ENCODE results near the gene HPS3.
"Not testable (repeated sequence)": the region's sequence is repeated elsewhere in the genome, so short reads cannot be mapped to it uniquely, and the experiment has no call there.

The HPS3 gene

GRCh38 chr3:149180057-149180573 is 50.7 kb downstream of the HPS3 start:
- H3K9ac ChIP-seq (ENCODE audit: low read depth in 1 of 2, low read length in 2 of 2) = no peak overlapping the region
- H3K9me3 ChIP-seq (ENCODE audit: control insufficient read depth in 1 of 2, low read length in 2 of 2) = no peaks in the 10 kb centered on the region
- H3K4me1 ChIP-seq (ENCODE audit: control insufficient read depth in 1 of 2, insufficient read depth in 2 of 2, low read length in 2 of 2) = no peaks in the 10 kb centered on the region
- no peak overlapping the region for H3K4me3 ChIP-seq (ENCODE audit: low read depth in 1 of 2, low read length in 2 of 2)
- H3K36me3 ChIP-seq (ENCODE audit: control insufficient read depth in 1 of 2, insufficient read depth in 2 of 2, low read length in 2 of 2) = peaks cover 2 to 10% of the 10 kb centered on the region in 2 donors
- H3K27me3 ChIP-seq (ENCODE audit: control insufficient read depth in 1 of 2, insufficient read depth in 2 of 2, low read length in 2 of 2) = no peaks in the 10 kb centered on the region
- peak overlapping the region; percentile 41 for H3K27ac ChIP-seq (ENCODE audit: low read depth, low read length)

DNA sequence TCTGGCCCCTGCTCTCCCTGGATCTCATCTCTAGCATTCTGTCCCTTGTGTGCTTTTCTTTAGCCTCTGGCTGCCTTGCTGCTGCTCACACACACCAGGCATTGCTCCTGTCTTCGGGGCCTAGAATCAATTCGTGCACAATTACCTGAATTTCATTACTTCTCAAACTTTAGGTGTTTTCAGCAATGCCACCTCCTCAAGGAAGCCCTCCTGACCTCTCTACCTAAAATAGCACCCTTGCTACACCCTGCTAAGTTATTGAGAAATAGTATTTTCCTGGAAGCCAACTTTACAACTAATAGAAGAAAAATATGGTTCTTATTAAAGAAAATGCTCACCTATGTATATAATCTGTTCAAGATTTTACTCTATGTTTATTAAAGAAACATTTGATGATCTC is 51.7 kb downstream of the HPS3 start:
- no peaks in the 10 kb centered on the region for H3K4me1 ChIP-seq (ENCODE audit: control insufficient read depth in 1 of 2, insufficient read depth in 2 of 2, low read length in 2 of 2)
- no peak overlapping the region for H3K4me3 ChIP-seq (ENCODE audit: low read depth in 1 of 2, low read length in 2 of 2)
- H3K27me3 ChIP-seq (ENCODE audit: control insufficient read depth in 1 of 2, insufficient read depth in 2 of 2, low read length in 2 of 2) = no peaks in the 10 kb centered on the region
- H3K27ac ChIP-seq (ENCODE audit: low read depth, low read length) = no peak overlapping the region
- H3K36me3 ChIP-seq (ENCODE audit: control insufficient read depth in 1 of 2, insufficient read depth in 2 of 2, low read length in 2 of 2) = peaks cover 0 to 10% of the 10 kb centered on the region in 2 donors
- no peak overlapping the region for H3K9ac ChIP-seq (ENCODE audit: low read depth in 1 of 2, low read length in 2 of 2)
- no peaks in the 10 kb centered on the region for H3K9me3 ChIP-seq (ENCODE audit: control insufficient read depth in 1 of 2, low read length in 2 of 2)

GRCh38 chr3:149186219-149186618 is 56.8 kb downstream of the HPS3 start:
- Histone ChIP-seq H3K4me3 (ENCODE audit: low read depth in 1 of 2, low read length in 2 of 2) (no peak overlapping the region), H3K4me1 (ENCODE audit: control insufficient read depth in 1 of 2, insufficient read depth in 2 of 2, low read length in 2 of 2) (no peaks in the 10 kb centered on the region), H3K27ac (ENCODE audit: low read depth, low read length) (no peak overlapping the region), H3K27me3 (ENCODE audit: control insufficient read depth in 1 of 2, insufficient read depth in 2 of 2, low read length in 2 of 2) (no peaks in the 10 kb centered on the region), H3K9me3 (ENCODE audit: control insufficient read depth in 1 of 2, low read length in 2 of 2) (no peaks in the 10 kb centered on the region), H3K36me3 (ENCODE audit: control insufficient read depth in 1 of 2, insufficient read depth in 2 of 2, low read length in 2 of 2) (no peaks in the 10 kb centered on the region), H3K9ac (ENCODE audit: low read depth in 1 of 2, low read length in 2 of 2) (no peak overlapping the region)

DNA sequence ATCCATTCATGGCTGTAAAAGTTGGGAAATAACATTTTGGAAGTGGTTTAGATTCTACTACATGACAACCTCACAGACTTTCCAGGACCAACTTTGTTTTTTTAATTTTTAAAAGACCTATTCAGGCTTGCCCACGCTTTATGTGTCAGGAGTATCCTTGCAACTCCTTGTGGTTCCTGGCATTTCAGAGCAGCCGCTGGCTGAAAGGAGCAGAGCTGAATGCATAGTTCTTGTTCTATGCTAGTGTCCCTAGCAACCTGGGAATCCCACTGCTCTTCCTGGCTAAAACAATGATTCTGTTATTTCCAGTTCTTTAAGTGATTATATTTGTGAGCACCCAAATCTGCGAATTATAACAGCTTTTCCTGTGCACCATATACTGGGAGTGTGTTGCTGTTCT is 57.3 kb downstream of the HPS3 start:
- no peak overlapping the region for H3K4me3 ChIP-seq (ENCODE audit: low read depth in 1 of 2, low read length in 2 of 2)
- H3K36me3 ChIP-seq (ENCODE audit: control insufficient read depth in 1 of 2, insufficient read depth in 2 of 2, low read length in 2 of 2) = no peaks in the 10 kb centered on the region
- H3K27me3 ChIP-seq (ENCODE audit: control insufficient read depth in 1 of 2, insufficient read depth in 2 of 2, low read length in 2 of 2) = no peaks in the 10 kb centered on the region
- no peak overlapping the region for H3K27ac ChIP-seq (ENCODE audit: low read depth, low read length)
- no peaks in the 10 kb centered on the region for H3K4me1 ChIP-seq (ENCODE audit: control insufficient read depth in 1 of 2, insufficient read depth in 2 of 2, low read length in 2 of 2)
- H3K9me3 ChIP-seq (ENCODE audit: control insufficient read depth in 1 of 2, low read length in 2 of 2) = no peaks in the 10 kb centered on the region
- H3K9ac ChIP-seq (ENCODE audit: low read depth in 1 of 2, low read length in 2 of 2) = no peak overlapping the region

GRCh38 chr3:149188494-149188893 is 59.1 kb downstream of the HPS3 start:
- Histone ChIP-seq H3K4me1 (ENCODE audit: control insufficient read depth in 1 of 2, insufficient read depth in 2 of 2, low read length in 2 of 2) (no peaks in the 10 kb centered on the region), H3K27ac (ENCODE audit: low read depth, low read length) (no peak overlapping the region), H3K9me3 (ENCODE audit: control insufficient read depth in 1 of 2, low read length in 2 of 2) (no peaks in the 10 kb centered on the region), H3K9ac (ENCODE audit: low read depth in 1 of 2, low read length in 2 of 2) (no peak overlapping the region), H3K4me3 (ENCODE audit: low read depth in 1 of 2, low read length in 2 of 2) (no peak overlapping the region), H3K36me3 (ENCODE audit: control insufficient read depth in 1 of 2, insufficient read depth in 2 of 2, low read length in 2 of 2) (no peaks in the 10 kb centered on the region), H3K27me3 (ENCODE audit: control insufficient read depth in 1 of 2, insufficient read depth in 2 of 2, low read length in 2 of 2) (no peaks in the 10 kb centered on the region)

GRCh38 chr3:149195221-149195620 is 65.8 kb downstream of the HPS3 start:
- no peak overlapping the region for H3K27ac ChIP-seq (ENCODE audit: low read depth, low read length)
- H3K27me3 ChIP-seq (ENCODE audit: control insufficient read depth in 1 of 2, insufficient read depth in 2 of 2, low read length in 2 of 2) = no peaks in the 10 kb centered on the region
- no peaks in the 10 kb centered on the region for H3K9me3 ChIP-seq (ENCODE audit: control insufficient read depth in 1 of 2, low read length in 2 of 2)
- no peaks in the 10 kb centered on the region for H3K4me1 ChIP-seq (ENCODE audit: control insufficient read depth in 1 of 2, insufficient read depth in 2 of 2, low read length in 2 of 2)
- H3K4me3 ChIP-seq (ENCODE audit: low read depth in 1 of 2, low read length in 2 of 2) = no peak overlapping the region
- H3K36me3 ChIP-seq (ENCODE audit: control insufficient read depth in 1 of 2, insufficient read depth in 2 of 2, low read length in 2 of 2) = no peaks in the 10 kb centered on the region
- no peak overlapping the region for H3K9ac ChIP-seq (ENCODE audit: low read depth in 1 of 2, low read length in 2 of 2)

DNA sequence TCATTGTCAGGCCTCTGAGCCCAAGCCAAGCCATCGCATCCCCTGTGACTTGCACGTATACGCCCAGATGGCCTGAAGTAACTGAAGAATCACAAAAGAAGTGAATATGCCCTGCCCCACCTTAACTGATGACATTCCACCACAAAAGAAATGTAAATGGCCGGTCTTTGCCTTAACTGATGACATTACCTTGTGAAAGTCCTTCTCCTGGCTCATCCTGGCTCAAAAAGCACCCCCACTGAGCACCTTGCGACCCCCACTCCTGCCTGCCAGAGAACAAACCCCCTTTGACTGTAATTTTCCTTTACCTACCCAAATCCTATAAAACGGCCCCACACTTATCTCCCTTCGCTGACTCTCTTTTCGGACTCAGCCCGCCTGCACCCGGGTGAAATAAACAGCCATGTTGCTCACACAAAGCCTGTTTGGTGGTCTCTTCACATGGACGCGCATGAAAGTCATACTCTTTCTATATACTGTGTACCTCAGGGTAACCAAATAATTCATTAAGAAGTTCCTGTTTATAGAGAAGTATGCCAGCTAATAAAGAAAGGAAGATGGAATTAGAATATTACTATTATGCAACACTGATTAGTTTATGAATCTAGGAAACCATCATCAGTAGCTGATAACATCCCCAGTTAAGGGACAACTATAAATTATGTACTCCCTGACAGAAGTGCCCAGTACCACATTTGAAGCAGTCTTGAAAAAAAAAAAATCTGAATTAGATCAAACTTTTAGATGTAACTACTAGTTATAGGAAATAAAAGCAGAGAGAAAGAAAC is 67.6 kb downstream of the HPS3 start:
- H3K9ac ChIP-seq (ENCODE audit: low read depth in 1 of 2, low read length in 2 of 2); H3K36me3 ChIP-seq (ENCODE audit: control insufficient read depth in 1 of 2, insufficient read depth in 2 of 2, low read length in 2 of 2); H3K27ac ChIP-seq (ENCODE audit: low read depth, low read length); H3K4me1 ChIP-seq (ENCODE audit: control insufficient read depth in 1 of 2, insufficient read depth in 2 of 2, low read length in 2 of 2); H3K9me3 ChIP-seq (ENCODE audit: control insufficient read depth in 1 of 2, low read length in 2 of 2); H3K4me3 ChIP-seq (ENCODE audit: low read depth in 1 of 2, low read length in 2 of 2); H3K27me3 ChIP-seq (ENCODE audit: control insufficient read depth in 1 of 2, insufficient read depth in 2 of 2, low read length in 2 of 2): not testable (repeated sequence)

- no peaks in the 10 kb centered on the region for H3K27me3 ChIP-seq (ENCODE audit: control insufficient read depth in 1 of 2, insufficient read depth in 2 of 2, low read length in 2 of 2)
- no peak overlapping the region for H3K4me3 ChIP-seq (ENCODE audit: low read depth in 1 of 2, low read length in 2 of 2)
- H3K9me3 ChIP-seq (ENCODE audit: control insufficient read depth in 1 of 2, low read length in 2 of 2) = no peaks in the 10 kb centered on the region
- no peak overlapping the region for H3K27ac ChIP-seq (ENCODE audit: low read depth, low read length)
- H3K9ac ChIP-seq (ENCODE audit: low read depth in 1 of 2, low read length in 2 of 2) = no peak overlapping the region
- no peaks in the 10 kb centered on the region for H3K36me3 ChIP-seq (ENCODE audit: control insufficient read depth in 1 of 2, insufficient read depth in 2 of 2, low read length in 2 of 2)
- no peaks in the 10 kb centered on the region for H3K4me1 ChIP-seq (ENCODE audit: control insufficient read depth in 1 of 2, insufficient read depth in 2 of 2, low read length in 2 of 2)
Observed at GRCh38 chr3:149197669-149198068, 68.2 kb downstream of the HPS3 start.

GRCh38 chr3:149198611-149199010 is 69.2 kb downstream of the HPS3 start:
- H3K9me3 ChIP-seq (ENCODE audit: control insufficient read depth in 1 of 2, low read length in 2 of 2) = no peaks in the 10 kb centered on the region
- H3K4me1 ChIP-seq (ENCODE audit: control insufficient read depth in 1 of 2, insufficient read depth in 2 of 2, low read length in 2 of 2) = no peaks in the 10 kb centered on the region
- no peak overlapping the region for H3K4me3 ChIP-seq (ENCODE audit: low read depth in 1 of 2, low read length in 2 of 2)
- no peak overlapping the region for H3K9ac ChIP-seq (ENCODE audit: low read depth in 1 of 2, low read length in 2 of 2)
- H3K27me3 ChIP-seq (ENCODE audit: control insufficient read depth in 1 of 2, insufficient read depth in 2 of 2, low read length in 2 of 2) = no peaks in the 10 kb centered on the region
- H3K36me3 ChIP-seq (ENCODE audit: control insufficient read depth in 1 of 2, insufficient read depth in 2 of 2, low read length in 2 of 2) = no peaks in the 10 kb centered on the region
- H3K27ac ChIP-seq (ENCODE audit: low read depth, low read length) = no peak overlapping the region

- H3K9me3 ChIP-seq (ENCODE audit: control insufficient read depth in 1 of 2, low read length in 2 of 2) = no peaks in the 10 kb centered on the region
- no peaks in the 10 kb centered on the region for H3K36me3 ChIP-seq (ENCODE audit: control insufficient read depth in 1 of 2, insufficient read depth in 2 of 2, low read length in 2 of 2)
- no peak overlapping the region for H3K27ac ChIP-seq (ENCODE audit: low read depth, low read length)
- H3K27me3 ChIP-seq (ENCODE audit: control insufficient read depth in 1 of 2, insufficient read depth in 2 of 2, low read length in 2 of 2) = no peaks in the 10 kb centered on the region
- H3K9ac ChIP-seq (ENCODE audit: low read depth in 1 of 2, low read length in 2 of 2) = no peak overlapping the region
- H3K4me1 ChIP-seq (ENCODE audit: control insufficient read depth in 1 of 2, insufficient read depth in 2 of 2, low read length in 2 of 2) = no peaks in the 10 kb centered on the region
- H3K4me3 ChIP-seq (ENCODE audit: low read depth in 1 of 2, low read length in 2 of 2) = no peak overlapping the region
Observed at GRCh38 chr3:149199474-149199873, 70.0 kb downstream of the HPS3 start.
